T-helper 2 cell treated with Interferon-gamma antibody and Interleukin-4, amounts not matched to agents 100 ng/mL and 5 ng/mL, for 36 hours (primary cell): Measurements from ENCODE around the gene STT3B. TPM values are rescaled to one million over a fixed set of nuclear protein-coding genes. Genes with fewer than 3 reads are reported as not detected.

Experiments
- intact Hi-C: fragments of 100-400 bp; cut with micrococcal nuclease; formaldehyde crosslinking; loops from one replicate; pipeline ENCODE4 v1.15.1; 2023
- total RNA-seq: library from RNA; stranded (reverse); gene quantifications from 2 replicates; pipeline ENCODE4 v1.2.3, GENCODE V29; 2022

The STT3B gene
- total RNA-seq, 1 donor from 2014 or later = 133 TPM

- intact Hi-C loops = no loop called here
Observed at GRCh38 chr3:31516757-31517156, 16.0 kb upstream of the STT3B start.

GRCh38 chr3:31521468-31521867 is 11.3 kb upstream of the STT3B start:
- intact Hi-C loops = no loop called here

GRCh38 chr3:31522152-31522551 is 10.6 kb upstream of the STT3B start:
- intact Hi-C loops = loop anchor here (1.0 kb wide), 1 partner anchor 10 kb away; the partner anchor contains the start of gene STT3B

GRCh38 chr3:31523543-31523942 is 9.2 kb upstream of the STT3B start:
- intact Hi-C loops = no loop called here

- intact Hi-C loops = no loop called here
Observed at GRCh38 chr3:31525532-31525931, 7.2 kb upstream of the STT3B start.

- intact Hi-C loops = no loop called here
Observed at GRCh38 chr3:31529421-31529820, 3.3 kb upstream of the STT3B start.

- intact Hi-C loops = loop anchor here (5.0 to 10.0 kb wide), 6 partner anchors 92 to 1155 kb away; partner anchors contain the start of gene CNOT10
Observed at GRCh38 chr3:31530039-31530959, 2.4 kb upstream of the STT3B start.

GRCh38 chr3:31530960-31531335 is 1.8 kb upstream of the STT3B start:
- intact Hi-C loops = loop anchor here (5.0 to 10.0 kb wide), 6 partner anchors 91 to 1154 kb away; partner anchors contain the start of gene CNOT10

- intact Hi-C loops = loop anchor here (5.0 to 10.0 kb wide), 6 partner anchors 91 to 1153 kb away; partner anchors contain the start of gene CNOT10
Observed at GRCh38 chr3:31531452-31531991, 1.2 kb upstream of the STT3B start.

GRCh38 chr3:31531992-31532586 is 636 bp upstream of the STT3B start:
- intact Hi-C loops = loop anchor here (1.0 to 10.0 kb wide), 14 partner anchors 9 to 1153 kb away; partner anchors contain the start of genes CNOT10, DYNC1LI1 and GPD1L

GRCh38 chr3:31533169-31534064 is 692 bp downstream of the STT3B start:
- intact Hi-C loops = loop anchor here (2.0 to 10.0 kb wide), 11 partner anchors 25 to 1151 kb away; partner anchors contain the start of genes CNOT10 and GPD1L

GRCh38 chr3:31534065-31534425 is 1.3 kb downstream of the STT3B start:
- intact Hi-C loops = loop anchor here (5.0 to 10.0 kb wide), 6 partner anchors 88 to 1151 kb away; partner anchors contain the start of gene CNOT10

- intact Hi-C loops = loop anchor here (10.0 kb wide), 2 partner anchors 922 to 1148 kb away; partner anchors contain the start of gene CNOT10
Observed at GRCh38 chr3:31536497-31536896, 3.8 kb downstream of the STT3B start.

- intact Hi-C loops = loop anchor here (10.0 kb wide), 2 partner anchors 924 to 1146 kb away; partner anchors contain the start of gene CNOT10
Observed at GRCh38 chr3:31538801-31539200, 6.1 kb downstream of the STT3B start.

GRCh38 chr3:31539275-31539674 is 6.5 kb downstream of the STT3B start:
- intact Hi-C loops = loop anchor here (10.0 kb wide), 2 partner anchors 924 to 1146 kb away; partner anchors contain the start of gene CNOT10

- intact Hi-C loops = loop anchor here (1.0 kb wide), 1 partner anchor 9 kb away; the partner anchor contains the start of gene STT3B
Observed at GRCh38 chr3:31541089-31541488, 8.4 kb downstream of the STT3B start.

- intact Hi-C loops = no loop called here
Observed at GRCh38 chr3:31542246-31542645, 9.5 kb downstream of the STT3B start.

GRCh38 chr3:31543375-31543774 is 10.7 kb downstream of the STT3B start:
- intact Hi-C loops = no loop called here

- intact Hi-C loops = no loop called here
Observed at GRCh38 chr3:31544634-31545033, 11.9 kb downstream of the STT3B start.

GRCh38 chr3:31546162-31546561 is 13.4 kb downstream of the STT3B start:
- intact Hi-C loops = no loop called here
